GM10248 (cell line): ENCODE data around the gene PIK3R1.
A peak's percentile ranks its signal among the peaks of the same experiment; 100 is the strongest.

Experiments
- CTCF ChIA-PET: fragments of 300-600 bp; sonication (Branson Sonifier 250); formaldehyde crosslinking; extraction: SDS; loops from one replicate; lab custom pipeline; 2021; ENCODE audit warnings: antibody characterized with exemption; lab: Yijun Ruan, JAX
- POLR2A ChIA-PET: fragments of 350-650 bp; sonication (Branson Sonifier 250); formaldehyde crosslinking; extraction: SDS; loops from one replicate; lab custom pipeline; 2020; ENCODE audit warnings: antibody characterized with exemption; lab: Yijun Ruan, JAX
- DNase-seq: peaks from one replicate; pipeline ENCODE4 v3.0.0; 2012; ENCODE audit errors: extremely low spot score
- CTCF ChIP-seq: IDR thresholded peaks from 2 replicates; pipeline ENCODE4 v1.5.1; 2012; ENCODE audit warnings: mild to moderate bottlenecking, low read depth; ENCODE audit errors: extremely low read depth, missing control alignments, control extremely low read depth

The PIK3R1 gene

GRCh38 chr5:68337235-68337634 is 121.7 kb downstream of the PIK3R1 start:
- no peak for TF ChIP-seq CTCF
- CTCF ChIA-PET = interaction anchor here (1.1 to 2.0 kb wide), 3 partner anchors 11 to 56 kb away, joined by 3 to 7 read pairs (median 3); no protein-coding TSS in a partner anchor
- no peak for DNase-seq
- POLR2A ChIA-PET = no interaction called here

DNA sequence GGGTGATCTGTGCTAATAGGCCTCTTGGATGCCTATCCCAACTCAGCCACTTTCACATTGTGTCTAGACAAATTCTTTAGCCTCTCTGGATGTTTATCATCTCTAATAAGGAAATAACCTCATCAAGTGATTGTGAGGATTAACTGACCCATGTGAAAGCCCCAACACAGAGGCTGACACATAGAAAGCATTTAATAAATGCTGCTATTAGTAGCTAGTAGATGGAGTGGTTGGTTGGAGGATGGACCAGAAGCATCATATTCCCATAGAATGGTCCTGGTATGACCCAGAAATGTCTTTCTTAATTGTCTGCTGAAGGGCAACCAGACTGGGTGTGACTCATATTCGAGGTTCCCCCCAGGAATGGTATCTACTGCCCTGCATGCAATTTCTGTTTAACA is 124.4 kb downstream of the PIK3R1 start:
- DNase-seq = no peak
- ChIA-PET POLR2A (no interaction called here), CTCF (interaction anchor here (0.9 to 1.0 kb wide), 2 partner anchors 9 to 23 kb away, joined by 3 read pairs; no protein-coding TSS in a partner anchor)
- TF ChIP-seq CTCF = no peak

- no peak for DNase-seq
- TF ChIP-seq CTCF = no peak
- CTCF ChIA-PET = interaction anchor here (0.9 kb wide), 1 partner anchor 8 kb away, joined by 3 read pairs; no protein-coding TSS in a partner anchor
- POLR2A ChIA-PET = no interaction called here
Observed at GRCh38 chr5:68341006-68341405, 125.5 kb downstream of the PIK3R1 start.

DNA sequence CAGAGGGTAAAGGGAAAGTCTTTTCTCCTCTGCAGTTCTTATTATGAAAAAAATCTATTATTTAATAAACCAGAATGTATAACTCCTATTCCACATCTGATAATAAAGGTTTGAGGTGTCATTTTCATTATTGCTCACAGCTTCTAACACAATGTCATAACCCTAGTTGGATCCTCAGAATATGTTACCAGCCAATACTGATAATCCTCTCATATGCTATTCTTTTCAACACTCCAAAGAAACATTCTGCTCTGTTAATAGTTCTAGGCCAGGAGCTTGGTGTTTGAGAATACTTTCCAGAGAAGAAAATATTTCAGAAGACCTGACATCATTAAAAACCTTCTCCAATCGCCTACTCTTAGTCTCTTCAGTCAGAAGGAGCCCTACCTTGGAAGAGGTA is 127.1 kb downstream of the PIK3R1 start:
- CTCF ChIA-PET = interaction anchor here (0.9 to 1.4 kb wide), 4 partner anchors 10 to 40 kb away, joined by 3 to 4 read pairs (median 3); no protein-coding TSS in a partner anchor

GRCh38 chr5:68343421-68343826 is 127.9 kb downstream of the PIK3R1 start:
- peak; percentile 24 for DNase-seq

More for the DNA sequence above, 127.1 kb downstream of the PIK3R1 start:
- POLR2A ChIA-PET = interaction anchor here (0.6 kb wide), 1 partner anchor 22 kb away, joined by 6 read pairs; no protein-coding TSS in a partner anchor
- no peak for TF ChIP-seq CTCF
- no peak for DNase-seq

More at GRCh38 chr5:68343421-68343826, 127.9 kb downstream of the PIK3R1 start:
- ChIA-PET POLR2A (interaction anchor here (0.6 kb wide), 1 partner anchor 21 kb away, joined by 6 read pairs; no protein-coding TSS in a partner anchor), CTCF (interaction anchor here (0.9 to 1.4 kb wide), 5 partner anchors 9 to 57 kb away, joined by 3 to 4 read pairs (median 3); no protein-coding TSS in a partner anchor)
- TF ChIP-seq CTCF = no peak
